B cell (primary cell): ENCODE results near the gene TSPAN8. TPM values are rescaled to one million over a fixed set of nuclear protein-coding genes. Genes with fewer than 3 reads are reported as not detected.

Source experiments
- ATAC-seq: fragments of 200-7000 bp; cut with Tn5 transposase; one replicate; pipeline ENCODE4 v1.10.0; 2021; ENCODE audit warnings: low read depth, mild to moderate bottlenecking, moderate number of reproducible peaks, moderate library complexity
- CTCF ChIA-PET: fragments of 350-600 bp; sonication (Branson Sonifier 250); formaldehyde crosslinking; loops from one replicate; lab custom pipeline; 2021; ENCODE audit warnings: antibody characterized with exemption, inconsistent platforms; lab: Charles Lee
- POLR2A ChIA-PET: fragments of 350-600 bp; sonication (Branson Sonifier 250); formaldehyde crosslinking; loops from one replicate; lab custom pipeline; 2021; ENCODE audit warnings: antibody characterized with exemption; lab: Charles Lee
- DNase-seq: peaks from one replicate; pipeline ENCODE4 v3.0.0; 2013
- H2AFZ ChIP-seq: 2 replicates; pipeline ENCODE4 v1.6.1; 2012; ENCODE audit warnings: mild to moderate bottlenecking, low read depth, low read length; ENCODE audit not compliant: insufficient read depth, poor library complexity, severe bottlenecking
- H3K27ac ChIP-seq, 2 donors: 1 replicate in 1 of 2; 2 replicates in 1 of 2; pipeline ENCODE4 v1.5.1; 2012 to 2013; ENCODE audit warnings: low read length in 2 of 2, mild to moderate bottlenecking in 2 of 2, moderate library complexity in 1 of 2
- H3K27me3 ChIP-seq, 4 experiments: fragments of 200-600 bp in 1 of 4; sonication (generic) in 1 of 4; replicated peaks in 1 of 4; 1 replicate in 2 of 4; 2 replicates in 2 of 4; pipeline versions ENCODE4 v1.6.1 to v1.7.0; 2013 to 2016; ENCODE audit warnings: low read length in 3 of 4, mild to moderate bottlenecking in 2 of 4, mixed read lengths in 1 of 4, moderate library complexity in 1 of 4; ENCODE audit not compliant: insufficient read depth in 4 of 4, control insufficient read depth in 3 of 4; ENCODE audit errors: control extremely low read depth in 1 of 4
- H3K36me3 ChIP-seq, 2 experiments: replicated peaks in 1 of 2; 1 replicate in 1 of 2; 2 replicates in 1 of 2; pipeline versions ENCODE4 v1.6.1 to v1.7.1; 2013; ENCODE audit warnings: low read length in 1 of 2; ENCODE audit not compliant: insufficient read depth in 2 of 2, control insufficient read depth in 1 of 2; ENCODE audit errors: control extremely low read depth in 1 of 2, extremely low read depth in 1 of 2
- H3K4me1 ChIP-seq, 2 donors: fragments of 200-600 bp in 1 of 2; sonication (generic) in 1 of 2; 1 replicate in 1 of 2; 2 replicates in 1 of 2; pipeline versions ENCODE4 v1.5.1 to v1.6.1; 2013 to 2017; ENCODE audit warnings: low read length in 2 of 2; ENCODE audit not compliant: control insufficient read depth in 2 of 2, insufficient read depth in 2 of 2
- H3K4me2 ChIP-seq: replicated peaks from 2 replicates; pipeline ENCODE3; 2012; ENCODE audit warnings: mild to moderate bottlenecking, low read depth, low read length; ENCODE audit not compliant: poor library complexity, severe bottlenecking
- H3K4me3 ChIP-seq, 5 experiments: fragments of 200-600 bp in 1 of 5; sonication (generic) in 1 of 5; 1 replicate in 3 of 5; 2 replicates in 2 of 5; pipeline versions ENCODE4 v1.5.1 to v1.7.0; 2011 to 2016; ENCODE audit warnings: low read length in 4 of 5, mild to moderate bottlenecking in 4 of 5, low read depth in 2 of 5, control low read depth in 1 of 5, moderate library complexity in 1 of 5; ENCODE audit not compliant: insufficient read depth in 1 of 5; ENCODE audit errors: control extremely low read depth in 1 of 5, extremely low read depth in 1 of 5
- H3K79me2 ChIP-seq: fragments of 200-600 bp; sonication (generic); one replicate; pipeline ENCODE4 v1.6.0; 2016; ENCODE audit warnings: low read length; ENCODE audit not compliant: control insufficient read depth, insufficient read depth
- H3K9ac ChIP-seq: fragments of 200-600 bp; sonication (generic); 2 replicates; pipeline ENCODE4 v1.6.1; 2017; ENCODE audit warnings: mild to moderate bottlenecking, low read length, moderate library complexity
- H3K9me3 ChIP-seq, 3 donors: one replicate each; pipeline versions ENCODE4 v1.6.1 to v1.7.1; 2013; ENCODE audit warnings: low read length in 2 of 3; ENCODE audit not compliant: control insufficient read depth in 2 of 3, insufficient read depth in 1 of 3; ENCODE audit errors: control extremely low read depth in 1 of 3
- H4K20me1 ChIP-seq: 2 replicates; pipeline ENCODE4 v1.6.0; 2012; ENCODE audit warnings: mild to moderate bottlenecking, low read length; ENCODE audit not compliant: insufficient read depth, control insufficient read depth, poor library complexity, severe bottlenecking
- H3K27ac Mint-ChIP-seq: one replicate; pipeline ENCODE4 v1.8.0; 2021; ENCODE audit warnings: mixed read lengths
- H3K27me3 Mint-ChIP-seq: one replicate; pipeline ENCODE4 v1.8.0; 2021; ENCODE audit warnings: mixed read lengths
- H3K4me1 Mint-ChIP-seq: one replicate; pipeline ENCODE4 v1.8.0; 2021; ENCODE audit warnings: mixed read lengths
- H3K4me3 Mint-ChIP-seq: one replicate; pipeline ENCODE4 v1.8.0; 2021; ENCODE audit warnings: mixed read lengths
- H3K9me3 Mint-ChIP-seq: one replicate; pipeline ENCODE4 v1.8.0; 2022; ENCODE audit warnings: mixed read lengths; ENCODE audit not compliant: insufficient read depth
- EZH2 ChIP-seq: IDR thresholded peaks from 2 replicates; pipeline ENCODE4 v1.6.1; 2012; ENCODE audit warnings: borderline replicate concordance, low read depth, mild to moderate bottlenecking, moderate library complexity, low read length; ENCODE audit not compliant: insufficient read depth, poor library complexity, severe bottlenecking
- WGBS: methylation state at CpG from one replicate; pipeline ENCODE4 v1.1.5; 2013; ENCODE audit warnings: missing lambda C conversion rate; ENCODE audit not compliant: insufficient coverage; 5-methylcytosine and 5-hydroxymethylcytosine counted together
- intact Hi-C: fragments of 100-400 bp; cut with micrococcal nuclease; formaldehyde crosslinking; loops from one replicate; pipeline ENCODE4 v1.10.0; 2022
- polyA plus RNA-seq: library from polyadenylated mRNA; depleted of rRNA; stranded (reverse); fragments of >200 nt; gene quantifications from 2 replicates; pipeline ENCODE4 v1.2.3, GENCODE V29; 2012
- total RNA-seq, 2 donors: library from RNA; stranded (reverse); fragments of 120-200 nt in 1 of 2; gene quantifications; 1 replicate in 1 of 2; 2 replicates in 1 of 2; pipeline versions ENCODE4 v1.2.3 to v1.2.4, GENCODE V29; 2013 to 2022
- TF ChIP-seq, protein P1 (sequence below): fragments of 200-600 bp; IDR thresholded peaks from one replicate; pipeline ENCODE4 v1.8.0; 2022; ENCODE audit warnings: antibody characterized with exemption, mild to moderate bottlenecking

The TSPAN8 gene
- total and polyA plus RNA-seq, 2 donors (not counting 1 experiment from before 2014, with no cell fraction given): not detected

DNA sequence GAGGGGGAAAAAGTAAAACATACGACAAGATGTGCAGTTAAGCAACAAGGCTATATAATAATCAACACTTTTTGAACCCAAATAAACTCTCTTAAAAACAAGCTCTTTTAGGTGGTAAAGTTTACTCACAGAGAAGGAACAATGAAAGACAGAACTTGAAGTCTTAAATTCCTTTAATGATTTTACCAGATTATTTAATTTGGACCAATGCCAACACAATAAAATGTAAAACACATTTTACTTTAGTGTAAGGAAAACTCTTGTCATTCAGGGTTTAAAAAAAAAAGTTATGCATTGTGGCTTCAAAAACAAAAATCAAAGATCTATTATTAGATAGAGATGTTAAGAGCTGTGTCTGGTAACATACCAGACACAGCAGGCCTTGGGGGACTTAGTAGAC lies 13.1 kb downstream of the TSPAN8 start:
- Histone ChIP-seq H3K9me3 (no peaks in the 10 kb centered on the region), H3K36me3 (no peaks in the 10 kb centered on the region), H3K9ac (no peak overlapping the region), H3K4me2 (no peak overlapping the region), H3K27me3 (no peaks in the 10 kb centered on the region), H3K79me2 (no peaks in the 10 kb centered on the region), H3K27ac (no peak overlapping the region), H4K20me1 (no peaks in the 10 kb centered on the region), H2AFZ (no peak overlapping the region), H3K4me3 (no peak overlapping the region), H3K4me1 (no peaks in the 10 kb centered on the region)
- Mint-ChIP-seq H3K27ac (no peak overlapping the region), H3K4me1 (no peaks in the 10 kb centered on the region), H3K4me3 (no peak overlapping the region), H3K27me3 (no peaks in the 10 kb centered on the region), H3K9me3 (no peaks in the 10 kb centered on the region)
- TF ChIP-seq EZH2: no peak
- TF ChIP-seq, protein P1, sequence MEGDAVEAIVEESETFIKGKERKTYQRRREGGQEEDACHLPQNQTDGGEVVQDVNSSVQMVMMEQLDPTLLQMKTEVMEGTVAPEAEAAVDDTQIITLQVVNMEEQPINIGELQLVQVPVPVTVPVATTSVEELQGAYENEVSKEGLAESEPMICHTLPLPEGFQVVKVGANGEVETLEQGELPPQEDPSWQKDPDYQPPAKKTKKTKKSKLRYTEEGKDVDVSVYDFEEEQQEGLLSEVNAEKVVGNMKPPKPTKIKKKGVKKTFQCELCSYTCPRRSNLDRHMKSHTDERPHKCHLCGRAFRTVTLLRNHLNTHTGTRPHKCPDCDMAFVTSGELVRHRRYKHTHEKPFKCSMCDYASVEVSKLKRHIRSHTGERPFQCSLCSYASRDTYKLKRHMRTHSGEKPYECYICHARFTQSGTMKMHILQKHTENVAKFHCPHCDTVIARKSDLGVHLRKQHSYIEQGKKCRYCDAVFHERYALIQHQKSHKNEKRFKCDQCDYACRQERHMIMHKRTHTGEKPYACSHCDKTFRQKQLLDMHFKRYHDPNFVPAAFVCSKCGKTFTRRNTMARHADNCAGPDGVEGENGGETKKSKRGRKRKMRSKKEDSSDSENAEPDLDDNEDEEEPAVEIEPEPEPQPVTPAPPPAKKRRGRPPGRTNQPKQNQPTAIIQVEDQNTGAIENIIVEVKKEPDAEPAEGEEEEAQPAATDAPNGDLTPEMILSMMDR: no peak
- ATAC-seq: no peak
- no peak for DNase-seq
- no CpG with 5 or more reads among the region's 1 CpG for WGBS
- intact Hi-C loops: no loop called here
- ChIA-PET POLR2A (no interaction called here), CTCF (no interaction called here)

DNA sequence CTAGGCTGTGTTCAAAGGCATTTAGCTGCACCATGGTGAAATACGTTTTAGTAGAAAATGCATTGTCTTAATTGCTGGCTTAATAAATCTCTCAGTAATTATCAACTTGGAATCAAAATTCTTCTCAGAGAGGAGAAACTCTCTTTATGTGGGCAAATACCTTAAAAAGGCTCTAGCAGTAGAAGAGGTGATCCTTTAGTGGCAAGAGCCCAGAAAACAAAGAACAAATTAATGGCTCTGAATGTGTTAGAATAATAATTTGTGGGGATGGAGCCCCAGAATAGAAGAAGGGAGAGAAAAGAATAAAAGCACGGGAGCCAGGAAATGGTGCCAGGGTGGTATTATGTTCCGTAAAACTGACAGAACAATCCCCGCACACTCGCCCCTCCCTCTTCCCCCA lies 14.8 kb downstream of the TSPAN8 start:
- H3K4me2 ChIP-seq: no peak overlapping the region
- Mint-ChIP-seq H3K9me3 (no peaks in the 10 kb centered on the region), H3K27me3 (no peaks in the 10 kb centered on the region), H3K27ac (no peak overlapping the region), H3K4me3 (no peak overlapping the region), H3K4me1 (no peaks in the 10 kb centered on the region)
- H2AFZ ChIP-seq: no peak overlapping the region
- no peak overlapping the region for H3K4me3 ChIP-seq
- intact Hi-C loops: no loop called here
- no peaks in the 10 kb centered on the region for H3K4me1 ChIP-seq
- no peak overlapping the region for H3K9ac ChIP-seq
- no peak overlapping the region for H3K27ac ChIP-seq
- no peaks in the 10 kb centered on the region for H3K79me2 ChIP-seq
- no peaks in the 10 kb centered on the region for H4K20me1 ChIP-seq
- DNase-seq (no peak), ATAC-seq (no peak)
- no peaks in the 10 kb centered on the region for H3K9me3 ChIP-seq
- ChIA-PET POLR2A (no interaction called here), CTCF (no interaction called here)
- H3K27me3 ChIP-seq: no peaks in the 10 kb centered on the region
- TF ChIP-seq EZH2: no peak
- TF ChIP-seq, protein P1: no peak
- WGBS: 100% methylated on average over 2 of the region's 5 CpGs
- no peaks in the 10 kb centered on the region for H3K36me3 ChIP-seq
